ENCODE data around the gene CCDC57. TPM values are rescaled to one million over a fixed set of nuclear protein-coding genes. Genes with fewer than 3 reads are reported as not detected.

CCDC57 gene
- total RNA-seq, 2 experiments from 2014 or later = 129 to 135 TPM

DNA sequence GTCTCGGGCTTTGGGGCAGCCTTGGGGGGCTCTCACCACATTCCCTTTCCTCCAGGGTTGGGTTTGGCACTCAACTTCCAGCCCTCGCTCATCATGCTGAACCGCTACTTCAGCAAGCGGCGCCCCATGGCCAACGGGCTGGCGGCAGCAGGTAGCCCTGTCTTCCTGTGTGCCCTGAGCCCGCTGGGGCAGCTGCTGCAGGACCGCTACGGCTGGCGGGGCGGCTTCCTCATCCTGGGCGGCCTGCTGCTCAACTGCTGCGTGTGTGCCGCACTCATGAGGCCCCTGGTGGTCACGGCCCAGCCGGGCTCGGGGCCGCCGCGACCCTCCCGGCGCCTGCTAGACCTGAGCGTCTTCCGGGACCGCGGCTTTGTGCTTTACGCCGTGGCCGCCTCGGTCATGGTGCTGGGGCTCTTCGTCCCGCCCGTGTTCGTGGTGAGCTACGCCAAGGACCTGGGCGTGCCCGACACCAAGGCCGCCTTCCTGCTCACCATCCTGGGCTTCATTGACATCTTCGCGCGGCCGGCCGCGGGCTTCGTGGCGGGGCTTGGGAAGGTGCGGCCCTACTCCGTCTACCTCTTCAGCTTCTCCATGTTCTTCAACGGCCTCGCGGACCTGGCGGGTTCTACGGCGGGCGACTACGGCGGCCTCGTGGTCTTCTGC, 24.6 kb upstream of the CCDC57 start:
- no peak overlapping the region for H3K4me3 Mint-ChIP-seq
- Histone ChIP-seq H3K4me1 (ENCODE audit: insufficient read depth, low read length) (peaks cover 72% of the 10 kb centered on the region), H3K4me3 (ENCODE audit: low read length) (no peak overlapping the region), H3K27me3 (ENCODE audit: control insufficient read depth in 1 of 2, insufficient read depth in 2 of 2, low read length in 2 of 2) (no peaks in the 10 kb centered on the region), H3K36me3 (ENCODE audit: insufficient read depth, low read length) (peaks cover 12% of the 10 kb centered on the region), H3K9me3 (ENCODE audit: control insufficient read depth in 1 of 2, insufficient read depth in 1 of 2, low read length in 2 of 2) (peaks cover 0 to 4% of the 10 kb centered on the region in 2 experiments), H3K27ac (ENCODE audit: low read depth in 1 of 2, low read length in 2 of 2) (no peak overlapping the region)
- peak in 4 of 14 experiments; percentile 21 to 61 (median 46) for DNase-seq
- peak overlapping the region; percentile 30 for H3K27ac Mint-ChIP-seq
- H3K27me3 Mint-ChIP-seq = no peaks in the 10 kb centered on the region
- ChIA-PET POLR2A (interaction anchor here (1.0 to 2.4 kb wide), 4 partner anchors 37 to 96 kb away, joined by 3 to 10 read pairs (median 4); partner anchors contain the start of gene SECTM1), CTCF (interaction anchor here (1.1 to 2.3 kb wide), 3 partner anchors 31 to 63 kb away, joined by 3 to 11 read pairs (median 7); no protein-coding TSS in a partner anchor)
- H3K36me3 Mint-ChIP-seq (ENCODE audit: low read depth) = peaks cover 23% of the 10 kb centered on the region
- intact Hi-C loops (cut with DNase I, micrococcal nuclease) = loop anchor here (2.0 to 10.0 kb wide), 7 partner anchors 35 to 202 kb away; partner anchors contain the start of genes CSNK1D (in 1 of the 2), DCXR (in 1 of the 2) and RAC3 (in 1 of the 2)
- TF ChIP-seq, protein P1, sequence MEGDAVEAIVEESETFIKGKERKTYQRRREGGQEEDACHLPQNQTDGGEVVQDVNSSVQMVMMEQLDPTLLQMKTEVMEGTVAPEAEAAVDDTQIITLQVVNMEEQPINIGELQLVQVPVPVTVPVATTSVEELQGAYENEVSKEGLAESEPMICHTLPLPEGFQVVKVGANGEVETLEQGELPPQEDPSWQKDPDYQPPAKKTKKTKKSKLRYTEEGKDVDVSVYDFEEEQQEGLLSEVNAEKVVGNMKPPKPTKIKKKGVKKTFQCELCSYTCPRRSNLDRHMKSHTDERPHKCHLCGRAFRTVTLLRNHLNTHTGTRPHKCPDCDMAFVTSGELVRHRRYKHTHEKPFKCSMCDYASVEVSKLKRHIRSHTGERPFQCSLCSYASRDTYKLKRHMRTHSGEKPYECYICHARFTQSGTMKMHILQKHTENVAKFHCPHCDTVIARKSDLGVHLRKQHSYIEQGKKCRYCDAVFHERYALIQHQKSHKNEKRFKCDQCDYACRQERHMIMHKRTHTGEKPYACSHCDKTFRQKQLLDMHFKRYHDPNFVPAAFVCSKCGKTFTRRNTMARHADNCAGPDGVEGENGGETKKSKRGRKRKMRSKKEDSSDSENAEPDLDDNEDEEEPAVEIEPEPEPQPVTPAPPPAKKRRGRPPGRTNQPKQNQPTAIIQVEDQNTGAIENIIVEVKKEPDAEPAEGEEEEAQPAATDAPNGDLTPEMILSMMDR (IDR thresholded peaks at IDR 0.05) = no peak
- peaks cover 47% of the 10 kb centered on the region for H3K4me1 Mint-ChIP-seq (ENCODE audit: low read depth)
- ATAC-seq (ENCODE audit: poor library complexity) = no peak
- no peaks in the 10 kb centered on the region for H3K9me3 Mint-ChIP-seq

- Histone ChIP-seq H3K4me1 (ENCODE audit: insufficient read depth, low read length) (peaks cover 72% of the 10 kb centered on the region), H3K36me3 (ENCODE audit: insufficient read depth, low read length) (peaks cover 9% of the 10 kb centered on the region), H3K4me3 (ENCODE audit: low read length) (no peak overlapping the region), H3K27me3 (ENCODE audit: control insufficient read depth in 1 of 2, insufficient read depth in 2 of 2, low read length in 2 of 2) (no peaks in the 10 kb centered on the region), H3K27ac (ENCODE audit: low read depth in 1 of 2, low read length in 2 of 2) (peak overlapping the region in 1 of 2 donors; percentile 32), H3K9me3 (ENCODE audit: control insufficient read depth in 1 of 2, insufficient read depth in 1 of 2, low read length in 2 of 2) (peaks cover 0 to 4% of the 10 kb centered on the region in 2 experiments)
- POLR2A ChIA-PET = interaction anchor here (0.6 to 2.4 kb wide), 9 partner anchors 30 to 219 kb away, joined by 3 to 21 read pairs (median 4); partner anchors contain the start of genes DUS1L and SECTM1
- H3K4me1 Mint-ChIP-seq (ENCODE audit: low read depth) = peaks cover 40% of the 10 kb centered on the region
- ATAC-seq (ENCODE audit: poor library complexity) (peak; percentile 48), DNase-seq (peak; percentile 57 to 87 (median 66))
- H3K27ac Mint-ChIP-seq = peak overlapping the region; percentile 56
- no peaks in the 10 kb centered on the region for H3K9me3 Mint-ChIP-seq
- intact Hi-C loops (cut with DNase I, micrococcal nuclease) = loop anchor here (1.0 to 10.0 kb wide), 8 partner anchors 34 to 202 kb away; partner anchors contain the start of genes CSNK1D (in 1 of the 2), DCXR (in 1 of the 2) and RAC3 (in 1 of the 2)
- TF ChIP-seq, protein P1 (IDR thresholded peaks at IDR 0.05) = peak; percentile 84
- H3K4me3 Mint-ChIP-seq = no peak overlapping the region
- CTCF ChIA-PET = interaction anchor here (0.6 to 2.3 kb wide), 15 partner anchors 21 to 206 kb away, joined by 3 to 14 read pairs (median 3); partner anchors contain the start of gene CD7
- H3K27me3 Mint-ChIP-seq = no peaks in the 10 kb centered on the region
- H3K36me3 Mint-ChIP-seq (ENCODE audit: low read depth) = peaks cover 14% of the 10 kb centered on the region
These were observed 23.7 kb upstream of the CCDC57 start for GRCh38 chr17:82236142-82236971.

- peaks cover 36% of the 10 kb centered on the region for H3K4me1 Mint-ChIP-seq (ENCODE audit: low read depth)
These were observed 23.1 kb upstream of the CCDC57 start for GRCh38 chr17:82235775-82236141.

More at GRCh38 chr17:82235775-82236141, 23.1 kb upstream of the CCDC57 start:
- no peak overlapping the region for H3K4me3 ChIP-seq (ENCODE audit: low read length)
- H3K4me3 Mint-ChIP-seq = no peak overlapping the region
- H3K36me3 Mint-ChIP-seq (ENCODE audit: low read depth) = peaks cover 11% of the 10 kb centered on the region
- ATAC-seq (ENCODE audit: poor library complexity) (no peak), DNase-seq (peak in 1 of 14 experiments; percentile 54)
- H3K36me3 ChIP-seq (ENCODE audit: insufficient read depth, low read length) = peaks cover 7% of the 10 kb centered on the region
- intact Hi-C loops (cut with DNase I, micrococcal nuclease) = loop anchor here (1.0 to 10.0 kb wide), 8 partner anchors 33 to 201 kb away; partner anchors contain the start of genes CSNK1D (in 1 of the 2), DCXR (in 1 of the 2) and RAC3 (in 1 of the 2)
- H3K27me3 Mint-ChIP-seq = no peaks in the 10 kb centered on the region
- peaks cover 70% of the 10 kb centered on the region for H3K4me1 ChIP-seq (ENCODE audit: insufficient read depth, low read length)
- ChIA-PET POLR2A (interaction anchor here (0.6 to 2.4 kb wide), 8 partner anchors 30 to 219 kb away, joined by 3 to 21 read pairs (median 6); partner anchors contain the start of gene DUS1L), CTCF (interaction anchor here (0.6 to 2.3 kb wide), 14 partner anchors 20 to 205 kb away, joined by 3 to 14 read pairs (median 4); partner anchors contain the start of gene CD7)
- H3K27ac ChIP-seq (ENCODE audit: low read depth in 1 of 2, low read length in 2 of 2) = no peak overlapping the region
- peak overlapping the region; percentile 56 for H3K27ac Mint-ChIP-seq
- TF ChIP-seq, protein P1 (IDR thresholded peaks at IDR 0.05) = no peak
- H3K27me3 ChIP-seq (ENCODE audit: control insufficient read depth in 1 of 2, insufficient read depth in 2 of 2, low read length in 2 of 2) = no peaks in the 10 kb centered on the region
- no peaks in the 10 kb centered on the region for H3K9me3 Mint-ChIP-seq
- peaks cover 0 to 4% of the 10 kb centered on the region in 2 experiments for H3K9me3 ChIP-seq (ENCODE audit: control insufficient read depth in 1 of 2, insufficient read depth in 1 of 2, low read length in 2 of 2)

All from CD4-positive, alpha-beta T cell (primary cell).